HG03432 (cell line): Measurements from ENCODE around the gene NOL4L.
"Not testable (repeated sequence)": the region's sequence is repeated elsewhere in the genome, so short reads cannot be mapped to it uniquely, and the experiment has no call there.

Experiments used
- ATAC-seq: cut with Tn5 transposase; IDR thresholded peaks from one replicate; pipeline ENCODE4 v1.9.1; 2021; ENCODE audit warnings: mild to moderate bottlenecking, moderate library complexity; ENCODE audit not compliant: unreplicated experiment

The NOL4L gene

DNA sequence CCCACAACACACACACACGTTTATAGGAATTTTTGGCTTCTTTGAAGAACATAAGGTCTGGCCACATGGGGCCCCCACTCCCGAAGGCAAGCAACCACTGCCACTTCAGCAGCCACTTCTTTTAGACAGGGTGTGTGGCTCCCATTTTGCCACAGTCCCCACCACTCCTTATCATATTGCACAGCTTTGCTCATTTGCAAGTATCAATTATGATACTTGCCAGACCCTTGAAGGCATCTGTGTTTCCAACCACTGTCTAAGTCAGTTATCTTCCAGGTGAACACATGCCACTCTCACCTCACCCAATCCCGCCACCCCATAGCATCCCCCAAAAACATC is 73.1 kb downstream of the NOL4L start:
- no peak for ATAC-seq

DNA sequence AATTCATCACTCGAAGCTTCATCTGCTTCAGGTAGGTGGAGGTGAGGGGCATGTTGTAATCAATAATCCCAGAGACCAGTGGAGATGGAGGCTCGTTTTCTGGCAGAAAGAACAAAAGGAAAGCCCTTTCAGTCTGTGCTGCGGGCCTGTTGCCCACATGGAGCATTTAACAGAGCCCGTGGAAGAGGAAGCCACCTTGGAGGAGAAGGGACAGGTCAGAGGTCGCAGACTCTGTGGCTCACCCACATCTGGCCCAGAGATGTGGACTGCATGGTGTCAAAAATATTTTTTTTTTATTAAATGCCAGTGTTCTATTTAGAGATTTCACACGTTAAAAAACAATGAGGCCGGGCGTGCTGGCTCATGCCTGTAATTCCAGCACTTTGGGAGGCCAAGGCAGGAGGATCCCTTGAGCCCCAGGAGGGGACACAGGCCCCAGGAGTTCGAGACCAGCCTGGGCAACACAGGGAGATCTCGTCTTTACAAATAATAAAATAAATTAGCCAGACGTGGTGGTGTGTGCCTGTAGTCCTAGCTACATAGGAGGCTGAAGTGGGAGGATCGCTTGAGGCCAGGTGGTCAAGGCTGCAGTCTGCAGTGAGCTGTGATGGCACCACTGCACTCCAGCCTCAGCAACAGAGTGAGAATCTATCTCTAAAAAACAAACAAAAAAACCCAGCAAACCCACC is 73.6 kb downstream of the NOL4L start:
- ATAC-seq = no peak

DNA sequence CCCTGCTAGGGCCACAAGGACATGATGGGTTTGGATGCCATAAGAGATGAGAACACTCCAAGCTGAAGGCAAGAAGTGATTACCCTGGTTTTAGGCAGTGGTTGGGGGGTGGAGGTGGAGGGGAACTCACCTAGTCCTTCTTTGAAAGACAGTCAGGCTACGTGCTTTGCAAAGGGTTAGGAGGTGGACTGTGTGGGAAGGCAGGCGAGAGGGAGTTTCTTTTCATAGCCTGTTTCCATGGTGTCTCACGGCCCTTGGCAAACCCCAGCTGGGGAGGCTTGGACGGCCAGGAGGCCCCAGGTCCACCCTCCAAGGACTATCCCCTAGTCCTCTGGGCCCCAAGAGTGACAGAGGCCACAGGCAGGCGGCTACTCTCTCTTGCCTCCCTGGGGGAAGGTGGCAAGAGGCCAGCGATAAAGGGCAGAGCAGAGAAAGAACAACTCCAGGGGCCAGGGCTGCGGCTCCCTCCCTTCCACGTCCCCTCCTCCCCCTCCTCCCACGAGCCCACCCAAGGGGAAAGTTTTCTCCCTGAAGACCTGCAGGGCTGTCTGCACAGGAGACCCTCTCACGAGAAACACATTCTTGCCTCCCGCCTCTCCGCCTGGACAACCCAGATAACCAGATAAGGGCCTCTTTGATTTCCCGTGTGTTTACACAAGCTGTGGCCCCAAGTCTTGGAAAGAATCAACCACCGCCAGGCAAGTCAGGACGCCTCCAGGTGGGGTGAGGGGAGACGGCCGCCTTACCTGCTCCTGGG is 74.4 kb downstream of the NOL4L start:
- no peak for ATAC-seq

DNA sequence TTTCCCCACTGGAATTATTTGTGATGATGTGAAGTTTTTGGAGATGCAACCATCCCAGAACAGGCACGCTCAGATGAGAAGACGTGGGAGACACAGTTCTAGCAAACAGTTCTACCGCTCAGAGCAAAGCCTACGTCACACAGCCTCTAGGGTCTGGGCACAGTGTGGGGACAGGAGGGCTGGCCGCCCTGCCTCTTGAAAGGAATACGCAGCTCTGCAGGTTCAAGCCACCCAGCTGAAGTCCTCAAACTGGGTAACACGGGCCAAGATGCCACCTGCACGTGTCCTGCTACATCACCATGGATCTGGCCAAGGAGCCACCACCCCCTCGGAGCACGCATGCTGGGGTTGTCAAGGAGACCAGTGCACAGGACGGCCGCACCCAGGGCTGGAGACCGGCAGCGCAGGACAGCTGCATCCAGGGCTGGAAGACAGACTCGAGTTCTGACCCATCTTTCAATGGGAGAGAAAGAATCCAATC is 75.0 kb downstream of the NOL4L start:
- no peak for ATAC-seq

DNA sequence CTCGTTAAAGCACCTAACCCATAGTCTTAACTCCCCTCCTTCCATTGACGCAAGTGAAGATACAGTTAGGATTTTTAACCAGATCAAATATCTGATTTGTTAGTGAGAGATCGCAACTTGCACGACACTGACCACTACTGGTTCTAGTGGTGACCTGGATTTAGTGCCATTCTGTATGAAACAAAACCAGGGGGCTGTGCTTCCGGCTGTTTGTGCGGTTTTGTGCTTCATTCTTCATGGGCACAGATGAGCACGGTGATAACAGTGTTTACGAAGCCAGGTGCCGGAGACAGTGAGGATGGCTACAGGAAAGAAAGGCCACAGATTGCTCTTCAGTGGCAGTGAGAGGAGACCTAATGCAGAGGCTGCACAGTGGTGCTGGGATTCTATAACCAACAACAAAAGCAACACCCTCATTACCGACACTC is 75.5 kb downstream of the NOL4L start:
- no peak for ATAC-seq

DNA sequence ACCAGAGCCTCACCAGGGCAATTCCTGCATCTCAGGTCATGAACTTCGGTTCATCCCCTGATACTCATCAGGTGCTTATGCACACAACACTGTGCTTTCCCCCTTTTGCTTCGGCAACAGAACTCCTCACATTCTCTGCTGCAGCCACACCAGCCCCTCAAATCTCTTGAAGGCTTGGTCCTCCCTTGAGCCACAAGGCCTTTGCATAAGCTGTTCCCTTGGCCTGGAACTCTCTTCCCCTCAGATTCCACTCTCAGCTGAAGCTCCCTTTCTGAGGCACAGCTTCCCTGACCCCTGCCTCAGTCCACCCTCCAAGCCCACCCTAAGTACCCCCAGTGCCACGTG is 76.4 kb downstream of the NOL4L start:
- ATAC-seq = no peak

DNA sequence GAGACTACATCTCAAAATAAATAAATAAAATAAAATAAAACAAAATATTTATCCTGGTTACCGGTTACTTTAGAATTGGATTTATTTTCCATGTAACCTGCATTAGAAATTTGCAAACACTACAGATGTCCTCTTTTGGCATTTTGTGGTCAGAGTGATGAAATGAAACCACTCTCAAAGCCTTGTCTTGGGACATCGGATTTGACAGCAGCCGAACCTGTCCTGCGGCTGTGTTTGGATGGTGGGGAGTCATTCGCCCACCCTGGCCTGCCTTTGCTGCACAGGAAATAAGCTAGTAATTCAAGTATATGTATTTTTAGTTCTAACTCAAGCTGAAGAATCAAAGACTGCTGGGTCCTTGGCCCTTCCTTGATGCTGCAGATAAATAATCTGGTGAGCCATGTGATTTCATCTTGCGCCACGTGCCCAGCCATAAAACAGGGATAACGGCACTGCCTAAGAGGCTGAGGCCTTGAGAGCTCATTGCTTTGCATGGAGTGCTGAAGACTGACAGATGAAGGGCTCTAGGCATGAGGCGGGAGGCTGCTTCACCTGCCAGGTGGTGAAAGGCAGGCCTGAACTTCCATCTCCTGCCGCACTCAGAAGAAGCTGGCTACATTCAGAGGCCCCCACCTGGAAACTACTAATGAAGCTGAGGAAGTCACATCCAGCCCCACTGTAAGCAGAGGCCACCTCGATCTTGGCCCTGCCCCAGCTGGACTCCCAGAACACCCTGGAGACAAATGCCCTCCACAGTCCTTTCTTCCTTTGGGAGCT is 76.9 kb downstream of the NOL4L start:
- no peak for ATAC-seq

DNA sequence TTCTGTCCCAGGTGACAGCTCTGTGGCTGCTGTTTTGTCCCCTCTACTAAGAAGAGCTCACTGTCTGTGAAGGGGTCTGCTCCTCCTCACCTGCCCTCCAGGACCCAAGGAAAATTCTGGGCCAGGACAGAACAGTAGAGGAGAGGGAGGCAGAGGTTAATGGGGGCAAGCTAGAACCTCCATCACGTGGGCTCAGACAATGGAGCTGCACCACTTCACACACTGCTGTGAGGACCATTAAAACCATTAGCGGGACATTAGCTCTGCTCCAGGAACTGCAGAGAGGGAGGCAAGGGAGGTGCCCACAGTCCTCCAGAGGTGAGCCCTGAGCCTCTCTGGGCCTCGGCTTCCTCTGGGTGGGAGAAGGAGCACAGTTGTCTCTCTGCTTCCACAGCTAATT is 78.4 kb downstream of the NOL4L start:
- no peak for ATAC-seq

DNA sequence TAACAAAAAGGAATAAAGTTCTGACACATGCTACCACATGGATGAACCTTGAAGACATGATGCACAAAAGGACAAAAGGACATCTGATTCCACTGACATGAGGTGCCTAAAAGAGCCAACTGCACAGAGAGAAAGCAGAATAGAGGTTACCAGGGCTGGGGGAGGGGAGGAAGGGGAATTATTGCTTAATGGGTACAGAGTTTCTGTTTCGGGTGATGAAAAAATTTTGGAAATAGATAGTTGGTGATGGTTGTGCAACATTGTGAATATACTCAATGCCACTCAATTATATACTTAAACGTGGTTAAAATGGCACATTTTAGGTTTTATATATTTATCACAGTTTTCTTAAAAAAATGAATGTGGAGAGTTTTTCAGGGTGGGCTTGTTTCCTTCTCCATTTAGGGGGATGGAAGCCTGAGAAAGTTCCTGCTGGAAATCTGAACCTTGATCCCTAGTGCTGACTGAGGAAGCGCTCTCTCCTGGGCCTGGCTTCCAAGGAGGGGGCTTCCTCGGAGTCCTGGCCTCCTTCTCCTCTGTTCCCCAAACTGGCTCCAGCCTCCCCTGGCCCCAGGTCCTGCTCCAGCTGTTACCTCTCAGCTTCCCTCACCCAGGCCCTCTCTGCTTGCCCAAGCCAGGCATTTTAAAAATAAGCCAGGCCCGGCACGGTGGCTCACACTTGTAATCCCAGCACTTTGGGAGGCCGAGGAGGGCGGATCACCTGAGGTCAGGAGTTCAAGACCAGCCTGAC is 79.2 kb downstream of the NOL4L start:
- ATAC-seq = no peak

DNA sequence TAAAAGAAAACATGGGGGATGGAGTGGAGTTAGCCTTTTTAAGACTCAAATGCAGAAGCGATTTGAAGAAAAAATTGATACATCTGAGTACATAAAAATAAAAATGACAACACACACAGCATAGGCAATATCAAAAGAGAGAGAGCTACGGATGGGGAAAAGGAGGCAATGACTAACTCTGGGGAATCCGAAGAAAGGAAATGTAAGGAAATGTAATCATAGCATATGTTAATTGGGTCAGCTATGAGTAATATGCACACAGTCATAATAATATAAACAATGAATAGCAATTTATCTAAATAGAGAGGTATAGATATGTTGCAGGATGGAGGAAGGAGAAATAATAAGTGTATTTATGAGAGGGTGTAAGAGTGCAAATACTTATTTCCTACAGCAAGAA is 83.4 kb downstream of the NOL4L start:
- no peak for ATAC-seq

DNA sequence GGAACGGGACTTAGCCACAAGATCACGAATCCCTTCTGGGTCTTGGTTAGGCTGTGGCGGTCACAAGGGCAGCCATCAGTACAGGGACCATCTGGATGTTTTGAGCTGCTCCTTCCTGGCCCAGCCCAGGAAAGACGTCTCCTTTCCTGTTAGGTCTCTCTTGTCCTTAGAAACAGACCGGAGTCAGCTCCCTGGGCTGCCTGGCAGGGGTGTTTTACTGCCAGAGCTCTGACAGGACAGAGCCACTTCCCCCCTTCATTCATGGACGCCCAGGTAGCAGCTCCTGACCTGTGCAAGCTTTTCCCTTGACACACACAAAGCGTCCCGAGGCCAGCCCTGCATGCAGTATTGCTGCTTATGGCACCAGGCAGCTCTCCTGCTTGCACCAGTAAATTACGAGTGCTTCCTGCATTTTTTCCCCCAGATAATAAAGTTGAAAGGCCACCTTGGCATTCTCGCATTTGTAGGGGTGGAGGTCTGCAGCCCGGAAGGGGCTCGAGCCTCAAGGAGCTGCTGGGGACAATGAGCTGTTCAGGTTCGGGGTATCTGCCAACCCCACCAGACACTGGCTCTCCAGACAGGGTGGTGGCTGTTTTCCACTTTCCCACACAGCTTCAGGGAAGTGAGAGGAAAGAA is 87.4 kb downstream of the NOL4L start:
- ATAC-seq = no peak

DNA sequence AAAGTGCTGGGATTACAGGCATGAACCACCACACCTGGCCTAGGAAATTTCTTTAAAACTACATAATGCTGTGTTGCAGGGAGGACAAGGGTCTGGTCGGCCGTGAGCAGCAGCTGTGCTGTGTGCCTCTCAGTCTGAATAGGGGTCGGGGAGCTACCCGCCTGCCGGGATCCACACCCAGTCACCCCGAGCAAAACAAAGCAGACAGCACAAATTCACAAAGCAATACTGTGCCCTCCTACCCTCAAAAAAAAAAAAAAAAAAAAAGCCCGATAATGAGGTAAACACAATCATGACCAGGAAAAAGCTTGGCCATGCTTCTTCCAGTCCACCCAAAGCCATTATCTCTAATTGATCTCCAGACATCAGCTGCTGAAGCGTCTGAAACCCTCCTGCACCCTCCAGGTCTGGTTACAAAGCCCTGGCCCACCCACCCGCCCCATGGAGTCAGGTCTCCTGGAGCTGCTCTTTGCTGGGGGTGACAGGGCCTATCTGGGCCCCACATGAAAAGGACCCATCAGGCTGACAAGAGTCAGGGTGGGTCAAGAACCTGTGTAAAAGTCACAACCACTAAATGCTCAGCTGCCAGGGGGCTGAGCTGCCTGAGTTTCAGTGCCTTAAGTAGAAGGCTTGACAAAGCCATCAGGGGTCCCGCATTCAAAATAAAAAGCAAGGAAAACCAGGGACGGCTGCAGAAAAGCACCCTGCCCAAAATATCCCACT is 88.2 kb downstream of the NOL4L start:
- no peak for ATAC-seq

DNA sequence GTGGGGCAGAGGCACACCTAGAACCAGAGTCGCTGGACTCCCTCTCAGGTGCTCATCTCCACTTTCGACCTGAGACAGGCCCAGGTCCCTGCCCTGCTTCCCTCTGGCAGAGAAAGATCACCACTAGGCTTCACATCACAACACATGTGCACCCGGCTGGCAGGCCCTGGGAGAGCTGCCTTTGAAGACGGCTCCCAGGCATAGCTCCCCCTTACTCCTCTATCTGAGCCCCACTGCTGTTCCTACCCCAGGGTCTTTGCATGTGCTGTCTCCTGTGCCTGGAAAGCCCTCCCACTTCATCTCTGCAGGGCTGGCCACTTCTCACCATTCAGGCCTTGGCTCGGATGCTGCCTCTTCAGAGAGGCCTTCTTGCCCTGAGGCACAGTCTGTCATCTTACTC is 89.2 kb downstream of the NOL4L start:
- ATAC-seq = no peak

DNA sequence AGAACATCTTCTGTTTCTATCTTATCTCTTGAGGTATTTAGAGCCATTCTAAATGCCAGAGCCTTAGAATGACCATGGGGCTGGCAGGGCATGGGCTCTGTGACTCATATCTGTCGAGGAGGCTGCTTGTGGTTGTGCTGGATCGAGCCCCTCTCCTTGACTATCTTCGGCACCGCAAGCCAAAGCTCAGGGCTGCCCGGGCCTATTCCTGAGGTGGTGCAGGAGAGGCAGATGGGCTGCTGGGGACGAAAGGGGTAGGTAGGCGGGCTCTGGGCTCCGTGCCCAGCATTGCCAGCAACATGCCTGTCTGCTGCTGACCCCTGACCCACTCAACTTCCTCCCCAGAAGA is 89.9 kb downstream of the NOL4L start:
- ATAC-seq = no peak

DNA sequence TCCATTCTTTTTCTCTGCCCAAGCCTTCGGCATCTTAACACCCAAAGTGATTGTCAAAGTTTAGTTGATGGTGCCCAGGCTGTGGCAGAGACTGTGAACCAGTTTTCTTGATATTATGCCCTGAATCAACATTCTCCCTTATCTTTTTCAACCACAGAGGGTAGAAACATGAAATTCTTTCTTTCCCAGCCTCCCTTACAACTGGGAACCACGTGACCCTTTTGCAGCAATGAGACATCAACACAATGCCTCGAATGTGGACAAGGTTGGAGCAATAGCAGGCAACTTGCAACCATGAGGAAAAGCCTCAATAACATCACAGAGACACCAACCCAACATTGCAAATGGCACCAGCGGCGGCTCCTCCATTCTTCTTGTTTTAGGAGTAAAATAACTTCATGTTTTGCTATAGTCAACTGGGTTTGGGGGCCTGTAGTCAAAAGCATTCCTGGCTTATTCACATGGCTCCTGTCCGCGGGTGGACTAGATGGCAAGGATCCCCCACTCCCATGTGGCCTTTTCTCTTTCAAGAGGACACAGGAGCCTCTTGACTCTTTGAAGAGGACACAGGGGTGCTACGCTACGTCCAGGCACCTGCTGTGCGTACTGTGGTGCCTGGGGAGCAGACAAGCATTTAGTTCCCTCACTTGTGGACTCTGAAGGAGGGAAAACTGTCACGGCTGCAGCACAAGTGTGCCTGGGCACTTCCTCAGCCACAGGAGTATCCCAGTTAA is 90.5 kb downstream of the NOL4L start:
- no peak for ATAC-seq

DNA sequence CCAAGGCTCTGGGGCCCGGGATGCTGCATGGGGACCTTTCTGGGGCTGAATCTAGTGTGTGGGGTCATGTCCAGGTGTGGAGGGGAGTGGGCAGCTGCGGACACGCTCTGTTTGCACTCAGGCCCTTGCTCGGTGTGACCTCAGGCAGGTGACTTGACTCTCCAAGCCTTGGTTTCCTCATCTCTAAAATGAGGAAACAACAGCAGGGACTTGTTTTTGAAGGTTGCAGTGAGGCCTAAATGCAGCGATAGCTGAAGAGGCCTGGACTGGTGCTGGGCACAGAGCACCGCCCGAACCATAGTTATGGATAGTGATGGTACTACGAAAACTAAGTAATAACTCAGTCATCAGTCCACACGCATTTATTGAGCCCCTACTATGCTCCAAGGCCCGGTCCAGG is 91.8 kb downstream of the NOL4L start:
- ATAC-seq = no peak

DNA sequence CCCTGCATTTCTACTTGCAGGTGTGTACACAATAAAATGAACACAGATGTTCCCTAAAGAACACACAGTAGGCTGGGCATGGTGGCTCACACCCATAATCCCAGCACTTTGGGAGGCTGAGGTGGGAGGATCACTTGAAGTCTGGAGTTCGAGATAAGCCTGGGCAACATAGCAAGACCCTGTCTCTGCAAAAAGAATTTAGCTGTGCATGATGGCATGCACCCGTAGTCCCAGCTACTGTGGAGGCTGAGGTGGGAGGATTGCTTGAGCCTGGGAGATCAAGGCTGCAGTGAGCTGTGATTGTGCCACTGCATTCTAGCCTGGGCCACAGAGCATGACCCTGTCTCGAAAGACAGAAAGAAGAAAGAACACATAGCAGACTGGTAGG is 93.4 kb downstream of the NOL4L start:
- ATAC-seq = not testable (repeated sequence)

DNA sequence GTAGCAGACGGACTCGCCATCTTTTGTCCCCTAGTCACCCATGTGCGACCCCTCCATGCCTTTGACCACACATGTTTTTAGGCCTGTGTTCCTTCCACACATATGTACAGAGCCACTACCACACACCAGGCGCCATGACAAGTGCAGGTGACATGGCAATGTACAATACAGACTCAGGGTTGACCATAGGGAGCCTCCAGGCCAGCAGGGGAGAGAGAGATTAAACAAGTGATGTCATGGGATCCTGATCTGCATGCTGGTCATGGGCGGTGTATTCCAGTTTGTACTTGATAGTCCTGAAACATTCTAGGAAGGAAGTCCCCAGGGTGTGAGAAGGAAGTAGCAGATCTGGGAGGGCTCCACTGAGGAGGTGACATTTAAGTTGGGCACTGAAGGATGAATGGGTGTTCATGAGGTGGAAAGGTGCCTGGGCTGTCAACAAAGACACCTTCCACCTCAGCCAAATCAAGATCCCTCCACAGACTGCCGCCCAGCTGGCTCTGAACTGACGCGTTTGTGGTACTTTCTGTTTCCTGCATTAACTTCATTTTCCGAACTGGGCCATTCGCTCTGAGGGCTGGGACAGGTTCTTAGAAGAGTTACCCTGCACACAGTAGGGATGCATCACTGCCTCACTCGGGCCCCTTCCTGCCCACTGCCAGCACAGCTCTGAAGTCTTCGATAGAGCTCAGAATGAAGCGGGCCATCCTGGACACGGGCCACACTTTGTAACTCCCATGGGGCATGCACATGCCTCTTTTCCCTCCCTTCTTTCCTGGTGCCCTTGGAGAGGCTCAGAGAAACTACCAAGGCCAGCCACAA is 94.0 kb downstream of the NOL4L start:
- ATAC-seq = no peak
